ENCODE results near the gene PRSS22. TPM values are rescaled to one million over a fixed set of nuclear protein-coding genes. Genes with fewer than 3 reads are reported as not detected.

Gene PRSS22
- total and polyA plus RNA-seq, 10 of the 15 experiments (the other 5 are each of a cell fraction or from before 2014, with no cell fraction given) = not detected

DNA sequence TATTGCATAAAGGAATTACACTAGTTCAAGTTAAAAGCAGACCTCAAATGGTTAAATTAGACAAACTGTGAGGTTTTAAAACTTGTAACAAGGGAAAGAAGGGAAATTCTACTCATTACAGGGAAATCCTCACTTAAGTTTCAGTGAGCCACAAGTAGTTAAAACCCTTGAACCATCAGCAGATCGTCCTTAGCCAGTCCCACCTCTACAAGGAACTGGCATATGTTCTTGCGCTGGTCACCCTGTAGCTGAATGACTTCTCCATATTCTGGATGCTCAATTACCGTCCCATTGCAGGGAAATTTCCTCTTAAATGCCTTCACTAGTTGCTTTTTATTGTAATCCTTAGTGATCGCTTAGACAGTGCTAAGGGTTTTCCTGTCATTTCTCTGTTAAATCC is 35.5 kb downstream of the PRSS22 start:
- H3K4me2 ChIP-seq (ENCODE audit: control insufficient read depth, insufficient read depth) = no peak overlapping the region
- CTCF ChIA-PET = interaction anchor here (1.2 kb wide), 1 partner anchor 16 kb away, joined by 7 read pairs; no protein-coding TSS in a partner anchor
- peaks cover 4% of the 10 kb centered on the region for H3K79me2 ChIP-seq (ENCODE audit: control insufficient read depth, insufficient read depth, low read length)
- H3K27me3 ChIP-seq (replicated peaks in 1 of 2; ENCODE audit: control insufficient read depth in 2 of 2, insufficient read depth in 2 of 2, low read length in 1 of 2) = peaks cover 0 to 1% of the 10 kb centered on the region in 2 experiments; a peak in 1 of 4 replicates
- no peak overlapping the region for H3K27ac ChIP-seq (ENCODE audit: control insufficient read depth, insufficient read depth)
- DNase-seq (ENCODE audit: low read depth, low spot score) (no peak), ATAC-seq (no peak), FAIRE-seq (no peak)
- H4K20me1 ChIP-seq (ENCODE audit: control insufficient read depth, insufficient read depth) = no peaks in the 10 kb centered on the region
- no peak overlapping the region for H2AFZ ChIP-seq (ENCODE audit: control insufficient read depth, low read depth, low read length)
- in situ Hi-C loops (cut with MboI) = no loop called here
- H3K4me3 ChIP-seq = no peak overlapping the region
- H3K4me1 ChIP-seq (ENCODE audit: control insufficient read depth, insufficient read depth, low read length) = no peaks in the 10 kb centered on the region
- no peaks in the 10 kb centered on the region for H3K36me3 ChIP-seq (ENCODE audit: control insufficient read depth in 2 of 2, insufficient read depth in 2 of 2, low read length in 1 of 2)
- H3K9ac ChIP-seq (ENCODE audit: control insufficient read depth, insufficient read depth, low read length) = no peak overlapping the region
- BruUV-seq (replicated peaks) = no TSS peak
- intact Hi-C loops (cut with micrococcal nuclease; ENCODE audit: unreplicated experiment) = no loop called here
- SMC1A ChIA-PET (ENCODE audit: uncharacterized antibody, unreplicated experiment) = no interaction called here
- 63% methylated on average over 4 of the region's 4 CpGs for WGBS (ENCODE audit: insufficient coverage, insufficient replicate concordance, low lambda C conversion rate, missing lambda C conversion rate)
- POLR2A ChIA-PET = no interaction called here
- H3K9me3 ChIP-seq (replicated peaks; ENCODE audit: control insufficient read depth, insufficient read depth, low read length) = no peaks in the 10 kb centered on the region
- RAD21 ChIA-PET (ENCODE audit: unreplicated experiment) = no interaction called here
- TF ChIP-seq TCF3 (IDR thresholded peaks at IDR 0.05; ENCODE audit: borderline replicate concordance, insufficient read depth, low read depth, low read length) (no peak), SREBF1 (IDR thresholded peaks at IDR 0.05; ENCODE audit: low read length) (no peak), KLF5 (IDR thresholded peaks at IDR 0.05; ENCODE audit: partially characterized antibody) (no peak), NRF1 (conservative IDR thresholded peaks at IDR 0.05; ENCODE audit: low read depth, low read length) (no peak), RAD21 (IDR thresholded peaks at IDR 0.05; ENCODE audit: insufficient read depth, low read depth, low read length) (no peak), NR2F1 (conservative IDR thresholded peaks at IDR 0.05) (no peak), TCF12 (IDR thresholded peaks at IDR 0.05; ENCODE audit: low read depth, low read length) (no peak)
- TF ChIP-seq, protein P1, sequence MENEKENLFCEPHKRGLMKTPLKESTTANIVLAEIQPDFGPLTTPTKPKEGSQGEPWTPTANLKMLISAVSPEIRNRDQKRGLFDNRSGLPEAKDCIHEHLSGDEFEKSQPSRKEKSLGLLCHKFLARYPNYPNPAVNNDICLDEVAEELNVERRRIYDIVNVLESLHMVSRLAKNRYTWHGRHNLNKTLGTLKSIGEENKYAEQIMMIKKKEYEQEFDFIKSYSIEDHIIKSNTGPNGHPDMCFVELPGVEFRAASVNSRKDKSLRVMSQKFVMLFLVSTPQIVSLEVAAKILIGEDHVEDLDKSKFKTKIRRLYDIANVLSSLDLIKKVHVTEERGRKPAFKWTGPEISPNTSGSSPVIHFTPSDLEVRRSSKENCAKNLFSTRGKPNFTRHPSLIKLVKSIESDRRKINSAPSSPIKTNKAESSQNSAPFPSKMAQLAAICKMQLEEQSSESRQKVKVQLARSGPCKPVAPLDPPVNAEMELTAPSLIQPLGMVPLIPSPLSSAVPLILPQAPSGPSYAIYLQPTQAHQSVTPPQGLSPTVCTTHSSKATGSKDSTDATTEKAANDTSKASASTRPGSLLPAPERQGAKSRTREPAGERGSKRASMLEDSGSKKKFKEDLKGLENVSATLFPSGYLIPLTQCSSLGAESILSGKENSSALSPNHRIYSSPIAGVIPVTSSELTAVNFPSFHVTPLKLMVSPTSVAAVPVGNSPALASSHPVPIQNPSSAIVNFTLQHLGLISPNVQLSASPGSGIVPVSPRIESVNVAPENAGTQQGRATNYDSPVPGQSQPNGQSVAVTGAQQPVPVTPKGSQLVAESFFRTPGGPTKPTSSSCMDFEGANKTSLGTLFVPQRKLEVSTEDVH (IDR thresholded peaks at IDR 0.05; ENCODE audit: low read depth, partially characterized antibody) = no peak
- TF ChIP-seq, protein P2, sequence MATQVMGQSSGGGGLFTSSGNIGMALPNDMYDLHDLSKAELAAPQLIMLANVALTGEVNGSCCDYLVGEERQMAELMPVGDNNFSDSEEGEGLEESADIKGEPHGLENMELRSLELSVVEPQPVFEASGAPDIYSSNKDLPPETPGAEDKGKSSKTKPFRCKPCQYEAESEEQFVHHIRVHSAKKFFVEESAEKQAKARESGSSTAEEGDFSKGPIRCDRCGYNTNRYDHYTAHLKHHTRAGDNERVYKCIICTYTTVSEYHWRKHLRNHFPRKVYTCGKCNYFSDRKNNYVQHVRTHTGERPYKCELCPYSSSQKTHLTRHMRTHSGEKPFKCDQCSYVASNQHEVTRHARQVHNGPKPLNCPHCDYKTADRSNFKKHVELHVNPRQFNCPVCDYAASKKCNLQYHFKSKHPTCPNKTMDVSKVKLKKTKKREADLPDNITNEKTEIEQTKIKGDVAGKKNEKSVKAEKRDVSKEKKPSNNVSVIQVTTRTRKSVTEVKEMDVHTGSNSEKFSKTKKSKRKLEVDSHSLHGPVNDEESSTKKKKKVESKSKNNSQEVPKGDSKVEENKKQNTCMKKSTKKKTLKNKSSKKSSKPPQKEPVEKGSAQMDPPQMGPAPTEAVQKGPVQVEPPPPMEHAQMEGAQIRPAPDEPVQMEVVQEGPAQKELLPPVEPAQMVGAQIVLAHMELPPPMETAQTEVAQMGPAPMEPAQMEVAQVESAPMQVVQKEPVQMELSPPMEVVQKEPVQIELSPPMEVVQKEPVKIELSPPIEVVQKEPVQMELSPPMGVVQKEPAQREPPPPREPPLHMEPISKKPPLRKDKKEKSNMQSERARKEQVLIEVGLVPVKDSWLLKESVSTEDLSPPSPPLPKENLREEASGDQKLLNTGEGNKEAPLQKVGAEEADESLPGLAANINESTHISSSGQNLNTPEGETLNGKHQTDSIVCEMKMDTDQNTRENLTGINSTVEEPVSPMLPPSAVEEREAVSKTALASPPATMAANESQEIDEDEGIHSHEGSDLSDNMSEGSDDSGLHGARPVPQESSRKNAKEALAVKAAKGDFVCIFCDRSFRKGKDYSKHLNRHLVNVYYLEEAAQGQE (IDR thresholded peaks at IDR 0.05; ENCODE audit: low read depth, low read length) = no peak
- TF ChIP-seq, protein P3, sequence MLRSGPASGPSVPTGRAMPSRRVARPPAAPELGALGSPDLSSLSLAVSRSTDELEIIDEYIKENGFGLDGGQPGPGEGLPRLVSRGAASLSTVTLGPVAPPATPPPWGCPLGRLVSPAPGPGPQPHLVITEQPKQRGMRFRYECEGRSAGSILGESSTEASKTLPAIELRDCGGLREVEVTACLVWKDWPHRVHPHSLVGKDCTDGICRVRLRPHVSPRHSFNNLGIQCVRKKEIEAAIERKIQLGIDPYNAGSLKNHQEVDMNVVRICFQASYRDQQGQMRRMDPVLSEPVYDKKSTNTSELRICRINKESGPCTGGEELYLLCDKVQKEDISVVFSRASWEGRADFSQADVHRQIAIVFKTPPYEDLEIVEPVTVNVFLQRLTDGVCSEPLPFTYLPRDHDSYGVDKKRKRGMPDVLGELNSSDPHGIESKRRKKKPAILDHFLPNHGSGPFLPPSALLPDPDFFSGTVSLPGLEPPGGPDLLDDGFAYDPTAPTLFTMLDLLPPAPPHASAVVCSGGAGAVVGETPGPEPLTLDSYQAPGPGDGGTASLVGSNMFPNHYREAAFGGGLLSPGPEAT (IDR thresholded peaks at IDR 0.05; ENCODE audit: low read depth) = no peak
- TF ChIP-seq, protein P4, sequence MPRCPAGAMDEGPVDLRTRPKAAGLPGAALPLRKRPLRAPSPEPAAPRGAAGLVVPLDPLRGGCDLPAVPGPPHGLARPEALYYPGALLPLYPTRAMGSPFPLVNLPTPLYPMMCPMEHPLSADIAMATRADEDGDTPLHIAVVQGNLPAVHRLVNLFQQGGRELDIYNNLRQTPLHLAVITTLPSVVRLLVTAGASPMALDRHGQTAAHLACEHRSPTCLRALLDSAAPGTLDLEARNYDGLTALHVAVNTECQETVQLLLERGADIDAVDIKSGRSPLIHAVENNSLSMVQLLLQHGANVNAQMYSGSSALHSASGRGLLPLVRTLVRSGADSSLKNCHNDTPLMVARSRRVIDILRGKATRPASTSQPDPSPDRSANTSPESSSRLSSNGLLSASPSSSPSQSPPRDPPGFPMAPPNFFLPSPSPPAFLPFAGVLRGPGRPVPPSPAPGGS (IDR thresholded peaks at IDR 0.05; ENCODE audit: borderline replicate concordance, insufficient read depth, low read depth, low read length, poor library complexity, severe bottlenecking) = no peak
- TF ChIP-seq, protein P5, sequence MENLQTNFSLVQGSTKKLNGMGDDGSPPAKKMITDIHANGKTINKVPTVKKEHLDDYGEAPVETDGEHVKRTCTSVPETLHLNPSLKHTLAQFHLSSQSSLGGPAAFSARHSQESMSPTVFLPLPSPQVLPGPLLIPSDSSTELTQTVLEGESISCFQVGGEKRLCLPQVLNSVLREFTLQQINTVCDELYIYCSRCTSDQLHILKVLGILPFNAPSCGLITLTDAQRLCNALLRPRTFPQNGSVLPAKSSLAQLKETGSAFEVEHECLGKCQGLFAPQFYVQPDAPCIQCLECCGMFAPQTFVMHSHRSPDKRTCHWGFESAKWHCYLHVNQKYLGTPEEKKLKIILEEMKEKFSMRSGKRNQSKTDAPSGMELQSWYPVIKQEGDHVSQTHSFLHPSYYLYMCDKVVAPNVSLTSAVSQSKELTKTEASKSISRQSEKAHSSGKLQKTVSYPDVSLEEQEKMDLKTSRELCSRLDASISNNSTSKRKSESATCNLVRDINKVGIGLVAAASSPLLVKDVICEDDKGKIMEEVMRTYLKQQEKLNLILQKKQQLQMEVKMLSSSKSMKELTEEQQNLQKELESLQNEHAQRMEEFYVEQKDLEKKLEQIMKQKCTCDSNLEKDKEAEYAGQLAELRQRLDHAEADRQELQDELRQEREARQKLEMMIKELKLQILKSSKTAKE (IDR thresholded peaks at IDR 0.05; ENCODE audit: low read depth, poor library complexity, severe bottlenecking) = no peak

All from GM12878 (cell line).